ENCODE measurements around the gene SRGAP3. TPM values are rescaled to one million over a fixed set of nuclear protein-coding genes. Genes with fewer than 3 reads are reported as not detected.
A peak's percentile ranks its signal among the peaks of the same experiment; 100 is the strongest.

Gene SRGAP3
- total RNA-seq, 1 donor from 2014 or later = 21.4 TPM

DNA sequence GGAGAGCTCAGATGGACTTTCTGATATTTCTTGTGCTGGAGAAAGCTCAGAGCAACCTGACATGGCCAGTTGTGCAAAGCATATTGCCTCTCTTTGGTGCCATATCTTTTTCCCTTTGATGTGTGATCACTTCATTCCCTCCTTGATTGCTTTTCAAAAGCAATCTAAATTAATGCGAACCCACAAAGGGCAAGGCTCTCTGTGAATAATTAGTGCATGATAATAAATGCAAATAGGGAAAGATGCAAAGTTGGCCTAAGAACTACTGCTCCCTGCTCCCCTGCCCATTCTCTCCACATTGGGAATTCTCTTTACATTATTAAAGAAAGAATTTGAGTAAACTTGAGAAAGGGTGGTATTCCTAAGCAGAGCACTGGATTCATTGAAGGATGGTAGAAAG, 60.9 kb downstream of the SRGAP3 start:
- no peak for DNase-seq (ENCODE audit: low spot score, unreplicated experiment)
- TF ChIP-seq, protein P1, sequence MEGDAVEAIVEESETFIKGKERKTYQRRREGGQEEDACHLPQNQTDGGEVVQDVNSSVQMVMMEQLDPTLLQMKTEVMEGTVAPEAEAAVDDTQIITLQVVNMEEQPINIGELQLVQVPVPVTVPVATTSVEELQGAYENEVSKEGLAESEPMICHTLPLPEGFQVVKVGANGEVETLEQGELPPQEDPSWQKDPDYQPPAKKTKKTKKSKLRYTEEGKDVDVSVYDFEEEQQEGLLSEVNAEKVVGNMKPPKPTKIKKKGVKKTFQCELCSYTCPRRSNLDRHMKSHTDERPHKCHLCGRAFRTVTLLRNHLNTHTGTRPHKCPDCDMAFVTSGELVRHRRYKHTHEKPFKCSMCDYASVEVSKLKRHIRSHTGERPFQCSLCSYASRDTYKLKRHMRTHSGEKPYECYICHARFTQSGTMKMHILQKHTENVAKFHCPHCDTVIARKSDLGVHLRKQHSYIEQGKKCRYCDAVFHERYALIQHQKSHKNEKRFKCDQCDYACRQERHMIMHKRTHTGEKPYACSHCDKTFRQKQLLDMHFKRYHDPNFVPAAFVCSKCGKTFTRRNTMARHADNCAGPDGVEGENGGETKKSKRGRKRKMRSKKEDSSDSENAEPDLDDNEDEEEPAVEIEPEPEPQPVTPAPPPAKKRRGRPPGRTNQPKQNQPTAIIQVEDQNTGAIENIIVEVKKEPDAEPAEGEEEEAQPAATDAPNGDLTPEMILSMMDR (IDR thresholded peaks at IDR 0.05; ENCODE audit: unreplicated experiment) = no peak
- peaks cover 3% of the 10 kb centered on the region for H3K9me3 Mint-ChIP-seq (ENCODE audit: low read depth)
- peaks cover 47% of the 10 kb centered on the region for H3K4me1 Mint-ChIP-seq (ENCODE audit: low read depth)
- no peaks in the 10 kb centered on the region for H3K27me3 Mint-ChIP-seq
- no peak overlapping the region for H3K4me3 Mint-ChIP-seq (ENCODE audit: low read depth)
- H3K27ac Mint-ChIP-seq = no peak overlapping the region
- H3K36me3 Mint-ChIP-seq (ENCODE audit: insufficient read depth) = peaks cover 2% of the 10 kb centered on the region

DNA sequence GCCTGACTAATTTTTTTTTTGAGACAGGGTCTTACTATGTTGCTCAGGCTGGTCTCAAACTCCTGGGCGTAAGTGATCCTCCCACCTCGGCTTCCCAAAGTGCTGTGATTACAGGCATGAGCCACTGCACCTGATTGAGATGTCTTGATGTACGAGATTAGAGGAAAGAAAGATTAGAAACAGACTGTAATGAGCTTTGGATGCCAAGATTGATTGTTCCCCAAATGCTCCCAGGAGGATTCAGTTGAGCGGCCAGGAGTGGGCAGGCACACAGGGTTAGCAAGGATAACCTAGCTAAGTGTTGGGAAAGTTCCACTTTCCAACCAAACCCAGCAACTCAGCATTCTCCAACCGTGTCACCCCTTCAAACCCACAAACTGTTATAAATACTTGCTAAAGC, 63.7 kb downstream of the SRGAP3 start:
- Mint-ChIP-seq H3K9me3 (ENCODE audit: low read depth) (no peaks in the 10 kb centered on the region), H3K36me3 (ENCODE audit: insufficient read depth) (no peaks in the 10 kb centered on the region), H3K27ac (no peak overlapping the region), H3K27me3 (no peaks in the 10 kb centered on the region), H3K4me1 (ENCODE audit: low read depth) (peaks cover 39% of the 10 kb centered on the region), H3K4me3 (ENCODE audit: low read depth) (no peak overlapping the region)
- TF ChIP-seq, protein P1 (IDR thresholded peaks at IDR 0.05; ENCODE audit: unreplicated experiment) = no peak
- DNase-seq (ENCODE audit: low spot score, unreplicated experiment) = no peak

DNA sequence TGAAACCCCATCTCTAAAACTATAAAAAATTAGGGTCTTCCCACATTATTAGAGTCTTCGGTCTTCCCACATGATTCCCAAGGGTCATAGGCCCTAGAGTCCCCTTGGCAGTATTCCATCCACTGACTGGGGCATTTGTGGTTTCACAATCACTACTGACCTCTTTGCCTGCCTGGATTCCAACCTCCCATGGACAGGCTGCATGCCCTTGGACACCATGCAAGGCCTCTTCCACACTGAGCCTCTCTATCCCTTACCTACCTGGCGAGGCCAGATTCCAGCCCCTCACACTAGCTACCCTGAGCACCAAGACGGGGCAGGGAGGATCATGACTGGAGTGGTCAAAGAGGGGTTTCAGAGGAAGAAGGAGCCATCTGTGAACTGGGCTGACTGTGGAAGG, 64.4 kb downstream of the SRGAP3 start:
- no peak for DNase-seq (ENCODE audit: low spot score, unreplicated experiment)
- Mint-ChIP-seq H3K9me3 (ENCODE audit: low read depth) (no peaks in the 10 kb centered on the region), H3K36me3 (ENCODE audit: insufficient read depth) (no peaks in the 10 kb centered on the region), H3K27ac (no peak overlapping the region), H3K4me1 (ENCODE audit: low read depth) (peaks cover 39% of the 10 kb centered on the region), H3K4me3 (ENCODE audit: low read depth) (no peak overlapping the region), H3K27me3 (no peaks in the 10 kb centered on the region)
- TF ChIP-seq, protein P1 (IDR thresholded peaks at IDR 0.05; ENCODE audit: unreplicated experiment) = no peak

DNA sequence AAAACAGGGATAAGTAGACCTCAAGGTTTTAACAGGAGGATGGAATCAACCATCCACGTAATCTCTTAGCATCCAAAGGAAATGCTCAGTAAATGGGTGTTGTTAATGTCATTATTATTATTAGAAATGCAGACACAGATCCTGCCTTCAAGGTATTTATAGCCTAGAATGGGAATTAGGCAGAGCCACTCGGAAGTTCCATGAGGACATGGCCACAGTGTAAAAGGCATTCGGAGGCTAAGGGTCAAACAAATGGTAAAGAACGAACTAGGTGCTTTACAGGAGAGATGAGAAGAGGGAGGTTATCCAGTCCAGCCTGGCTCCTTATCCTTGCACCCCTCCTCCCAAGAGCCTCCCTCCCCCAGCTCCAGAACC, 65.0 kb downstream of the SRGAP3 start:
- H3K27ac Mint-ChIP-seq = peak overlapping the region; percentile 15
- no peaks in the 10 kb centered on the region for H3K36me3 Mint-ChIP-seq (ENCODE audit: insufficient read depth)
- no peak overlapping the region for H3K4me3 Mint-ChIP-seq (ENCODE audit: low read depth)
- no peak for DNase-seq (ENCODE audit: low spot score, unreplicated experiment)
- H3K27me3 Mint-ChIP-seq = no peaks in the 10 kb centered on the region
- H3K4me1 Mint-ChIP-seq (ENCODE audit: low read depth) = peaks cover 39% of the 10 kb centered on the region
- TF ChIP-seq, protein P1 (IDR thresholded peaks at IDR 0.05; ENCODE audit: unreplicated experiment) = no peak
- no peaks in the 10 kb centered on the region for H3K9me3 Mint-ChIP-seq (ENCODE audit: low read depth)

DNA sequence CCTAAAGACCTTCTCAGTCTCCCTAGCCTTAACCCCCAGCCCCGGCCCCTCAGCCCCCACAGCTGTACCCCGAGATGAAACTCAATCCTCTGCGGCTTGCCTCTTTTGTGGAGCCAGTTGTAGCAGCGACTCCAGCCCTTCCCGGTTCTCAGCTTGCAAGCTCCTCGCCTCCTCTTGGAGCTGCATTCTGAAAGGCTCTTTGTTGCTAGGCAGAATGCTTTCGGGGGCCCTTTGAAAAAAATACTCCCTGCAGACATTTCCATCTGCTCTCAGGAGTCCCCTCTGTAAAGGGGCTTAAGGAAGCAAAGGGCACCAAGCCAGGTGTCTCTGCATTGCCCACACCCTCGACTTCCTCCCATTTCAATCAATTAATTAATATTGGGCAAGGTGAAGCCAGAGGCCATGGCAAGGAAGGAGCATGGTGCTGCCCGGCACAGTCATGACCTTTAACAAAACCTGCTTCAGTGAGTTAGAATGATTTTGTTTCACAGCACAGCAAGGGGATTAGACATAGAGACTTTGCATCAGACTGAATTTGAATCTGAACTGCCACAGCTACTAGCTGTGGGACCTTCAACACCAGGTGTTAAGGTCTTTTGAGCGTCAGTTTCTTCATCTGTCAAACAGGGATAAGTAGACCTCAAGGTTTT, 65.5 kb downstream of the SRGAP3 start:
- no peaks in the 10 kb centered on the region for H3K27me3 Mint-ChIP-seq
- H3K4me3 Mint-ChIP-seq (ENCODE audit: low read depth) = peak overlapping the region; percentile 7
- TF ChIP-seq, protein P1 (IDR thresholded peaks at IDR 0.05; ENCODE audit: unreplicated experiment) = no peak
- no peak for DNase-seq (ENCODE audit: low spot score, unreplicated experiment)
- H3K36me3 Mint-ChIP-seq (ENCODE audit: insufficient read depth) = no peaks in the 10 kb centered on the region
- H3K4me1 Mint-ChIP-seq (ENCODE audit: low read depth) = peaks cover 39% of the 10 kb centered on the region
- H3K27ac Mint-ChIP-seq = peak overlapping the region; percentile 15
- no peaks in the 10 kb centered on the region for H3K9me3 Mint-ChIP-seq (ENCODE audit: low read depth)
